HS-5 (cell line): ENCODE measurements around the gene CAD.
"Not testable (repeated sequence)": the region's sequence is repeated elsewhere in the genome, so short reads cannot be mapped to it uniquely, and the experiment has no call there.

ENCODE experiments used
- DNase-seq: peaks from one replicate; pipeline ENCODE4 v3.0.0-alpha.2; 2012; ENCODE audit warnings: low read depth

Gene CAD

GRCh38 chr2:27256855-27257454, 39.8 kb downstream of the CAD start:
- no peak for DNase-seq

DNA sequence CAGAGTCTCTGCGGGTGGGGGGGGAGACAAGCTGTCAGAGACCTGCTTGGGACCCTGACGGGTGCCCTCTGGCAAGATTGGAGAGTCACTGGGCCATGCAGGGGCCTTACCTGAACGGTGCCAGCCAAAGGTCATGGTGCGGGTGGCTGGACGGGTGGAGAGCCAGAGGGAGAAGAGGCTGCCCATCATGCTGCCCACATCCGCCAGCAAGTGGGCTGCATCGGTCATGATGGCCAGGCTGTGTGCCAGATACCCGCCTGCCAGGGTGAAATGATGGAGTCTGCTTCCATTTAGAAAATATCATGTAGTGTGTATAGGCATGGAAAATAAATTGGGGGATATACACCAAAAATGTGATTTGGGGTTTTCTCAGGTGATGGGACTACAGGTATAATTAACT, 40.9 kb downstream of the CAD start:
- DNase-seq: no peak

DNA sequence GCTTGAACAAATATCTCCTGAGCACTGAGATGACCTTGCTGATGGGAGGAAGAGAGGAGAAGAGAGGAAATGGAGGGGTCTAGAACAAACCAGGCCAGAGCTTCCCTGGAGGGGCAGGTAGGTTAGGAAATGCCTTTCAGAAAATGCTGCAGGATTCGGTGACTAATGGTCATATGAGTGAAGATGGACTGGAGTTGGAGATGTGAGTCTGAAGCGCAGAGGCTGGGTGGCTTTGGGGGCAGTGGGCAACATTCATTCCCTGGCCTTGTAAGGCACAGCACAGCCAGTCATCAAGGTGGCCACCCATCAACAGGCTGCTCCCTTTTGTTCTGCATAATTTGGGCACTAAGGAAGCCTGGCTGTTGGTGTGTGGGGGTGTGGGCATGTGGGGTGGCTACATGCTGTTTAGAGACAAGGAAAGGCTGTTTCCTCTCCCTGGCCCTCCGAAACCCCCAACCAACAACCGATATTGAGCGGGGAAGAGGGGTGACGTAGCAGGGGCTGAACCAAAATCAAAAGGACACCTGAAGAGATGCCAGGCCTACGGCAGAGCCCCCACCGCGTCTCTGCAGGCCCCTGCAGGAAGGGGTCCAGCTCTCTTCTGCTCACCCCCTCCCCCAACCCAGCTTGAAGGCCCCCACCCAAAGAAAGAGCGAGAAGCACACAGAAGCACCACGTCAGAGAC, 44.2 kb downstream of the CAD start:
- no peak for DNase-seq

GRCh38 chr2:27261926-27262298, 44.7 kb downstream of the CAD start:
- DNase-seq: no peak

DNA sequence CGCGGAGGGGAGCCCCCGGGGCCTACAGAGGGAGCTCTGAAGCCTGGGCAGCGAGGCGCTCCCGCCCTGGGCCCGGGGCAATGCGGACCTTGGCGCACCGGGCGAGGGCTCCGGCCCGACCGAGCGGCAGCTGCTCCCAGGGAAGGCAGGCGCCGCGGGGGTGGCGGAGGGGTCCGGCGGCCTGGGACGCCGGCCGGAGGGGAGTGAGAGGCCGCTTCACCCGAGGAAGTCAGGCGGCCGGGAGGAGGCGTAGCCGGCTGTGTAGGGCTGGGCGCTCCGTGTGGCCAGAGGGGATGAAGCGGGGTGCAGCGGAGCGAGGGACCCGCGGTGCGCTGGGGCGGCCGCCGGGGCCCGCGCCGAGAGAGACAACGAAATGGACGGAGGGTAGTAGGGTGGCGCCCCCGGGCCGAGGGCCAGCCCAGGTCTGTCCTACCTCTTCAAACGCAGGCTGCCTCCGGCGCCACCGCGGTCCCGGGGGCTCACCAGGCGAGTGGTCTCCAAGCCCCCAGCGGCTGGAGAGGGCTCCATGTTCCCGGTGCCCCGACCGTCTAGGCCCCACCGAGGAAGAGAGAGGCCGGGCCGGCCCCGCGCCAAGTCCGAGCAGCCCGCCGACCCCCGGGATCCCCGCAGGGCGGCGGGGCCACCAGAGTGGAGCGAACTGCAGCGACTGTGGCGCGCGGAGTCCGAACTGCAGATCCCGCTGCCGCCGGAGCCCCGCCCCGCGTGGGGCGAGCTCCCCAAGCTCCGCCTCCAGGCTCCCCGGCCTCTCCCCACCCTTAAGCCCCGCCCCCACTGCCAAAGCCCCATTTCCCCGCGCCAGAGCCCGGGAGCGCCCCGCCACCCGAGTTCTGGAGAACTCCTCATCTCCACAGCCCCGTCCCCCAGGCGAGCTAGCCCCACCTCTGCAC, 45.5 kb downstream of the CAD start, which contains the start of gene SLC30A3:
Gene SLC30A3, minus strand, starts transcription at position 669 of the 908 bp plus-strand sequence. Its CDS starts 141 bp downstream, at position 528.
- DNase-seq: no peak

DNA sequence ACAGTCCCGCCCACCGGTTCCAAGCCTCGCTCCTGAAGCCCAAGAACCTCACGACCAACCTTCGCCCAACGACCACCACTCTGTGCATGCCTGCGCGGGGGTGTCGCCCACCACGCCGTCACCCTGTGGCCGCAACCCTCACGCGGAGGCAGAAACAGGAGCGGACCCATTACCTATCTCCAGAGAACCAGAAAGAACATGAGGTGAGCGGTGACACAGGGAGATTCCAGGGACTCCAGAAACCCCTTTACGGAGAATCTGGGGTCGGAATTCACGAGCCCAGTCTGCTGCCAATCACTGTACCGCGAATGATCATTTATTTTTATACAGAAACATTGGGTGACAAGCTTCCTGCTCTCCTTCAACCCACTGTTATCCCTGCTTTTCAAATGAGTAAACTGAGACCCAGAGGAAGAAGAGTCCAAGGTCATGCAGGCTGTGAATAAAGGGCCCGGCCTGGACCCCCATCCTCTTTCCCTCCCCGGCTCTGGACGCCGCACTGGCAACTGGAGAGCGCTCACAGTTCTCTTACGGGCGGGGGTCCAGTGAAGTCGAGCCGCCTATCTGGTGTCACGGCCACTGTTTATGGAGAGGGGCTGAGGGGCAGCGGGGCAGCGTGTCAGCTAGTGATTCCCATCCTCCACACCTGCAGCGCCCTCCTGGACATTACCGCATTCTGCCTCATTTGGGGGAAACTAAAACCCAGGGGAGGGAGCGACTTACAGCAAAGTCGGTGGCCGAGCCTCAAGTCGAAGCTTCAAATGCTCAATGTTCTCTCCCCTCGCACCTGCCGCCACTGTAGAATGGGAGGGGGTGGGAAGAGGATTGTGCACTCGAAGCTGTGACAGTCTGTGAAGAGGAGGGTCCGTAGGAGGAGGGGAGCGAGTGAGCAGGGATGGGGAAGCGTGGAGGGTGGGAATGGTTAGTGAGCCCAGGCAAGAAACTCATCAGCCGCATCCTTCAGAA, 46.4 kb downstream of the CAD start:
- DNase-seq: no peak

DNA sequence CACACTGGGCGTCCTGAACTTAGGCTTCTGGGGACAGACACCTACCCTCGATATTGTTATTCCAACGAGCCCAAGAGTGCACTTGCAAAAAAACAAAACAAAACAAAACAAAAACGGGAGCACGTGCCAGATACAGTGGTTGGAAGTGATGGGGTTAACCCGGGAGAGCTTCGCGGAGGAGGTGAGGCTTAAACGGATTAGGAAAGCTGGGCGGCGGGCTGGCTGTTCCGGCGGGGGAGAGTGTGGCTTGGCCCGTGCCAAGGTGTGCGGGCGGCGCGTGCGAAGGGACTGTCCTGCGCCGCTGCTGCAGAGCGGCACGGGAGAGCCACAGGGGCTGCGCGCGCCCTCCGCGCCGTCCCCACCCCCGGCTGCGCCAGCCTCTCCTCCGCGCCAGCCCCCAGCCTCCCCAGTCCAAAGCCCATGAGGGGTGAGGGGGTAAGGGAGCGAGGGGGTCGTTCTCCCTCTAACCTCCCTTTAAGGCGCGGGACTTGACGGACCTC, 47.1 kb downstream of the CAD start:
- no peak for DNase-seq

GRCh38 chr2:27264753-27265535, 47.8 kb downstream of the CAD start:
- no peak for DNase-seq

DNA sequence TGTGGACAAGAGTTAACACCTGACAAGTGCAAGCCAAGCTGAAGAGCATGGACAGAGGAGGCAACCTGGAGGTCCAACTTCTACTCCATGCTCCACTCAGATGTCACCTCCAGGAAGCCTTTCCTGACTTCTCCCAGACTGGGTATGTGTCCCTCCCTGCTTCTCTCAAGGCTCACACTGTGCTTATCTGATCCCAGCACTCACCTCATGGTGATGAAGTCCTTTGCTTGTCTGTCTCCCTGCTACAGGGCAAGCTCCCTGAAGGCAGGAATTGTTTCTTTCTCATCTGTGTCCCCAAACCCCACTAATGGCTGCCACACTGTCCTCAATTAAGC, 48.3 kb downstream of the CAD start:
- DNase-seq: no peak

DNA sequence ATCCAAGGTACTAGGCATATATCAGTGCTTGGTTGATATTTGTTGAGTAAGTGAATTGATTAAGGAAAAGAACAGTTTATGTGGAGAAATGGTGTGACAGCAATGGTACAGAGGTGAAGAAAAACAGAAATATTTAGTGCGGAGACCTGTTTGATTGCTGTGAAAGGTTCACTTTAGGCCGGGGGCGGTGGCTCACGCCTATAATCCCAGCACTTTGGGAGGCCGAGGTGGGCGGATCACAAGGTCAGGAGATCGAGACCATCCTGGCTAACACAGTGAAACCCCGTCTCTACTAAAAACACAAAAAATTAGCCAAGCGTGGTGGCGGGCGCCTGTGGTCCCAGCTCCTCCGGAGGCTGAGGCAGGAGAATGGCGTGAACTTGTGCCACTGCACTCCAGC, 51.1 kb downstream of the CAD start:
- DNase-seq: not testable (repeated sequence)

- DNase-seq: no peak
Observed at GRCh38 chr2:27270131-27270530, 53.0 kb downstream of the CAD start.

DNA sequence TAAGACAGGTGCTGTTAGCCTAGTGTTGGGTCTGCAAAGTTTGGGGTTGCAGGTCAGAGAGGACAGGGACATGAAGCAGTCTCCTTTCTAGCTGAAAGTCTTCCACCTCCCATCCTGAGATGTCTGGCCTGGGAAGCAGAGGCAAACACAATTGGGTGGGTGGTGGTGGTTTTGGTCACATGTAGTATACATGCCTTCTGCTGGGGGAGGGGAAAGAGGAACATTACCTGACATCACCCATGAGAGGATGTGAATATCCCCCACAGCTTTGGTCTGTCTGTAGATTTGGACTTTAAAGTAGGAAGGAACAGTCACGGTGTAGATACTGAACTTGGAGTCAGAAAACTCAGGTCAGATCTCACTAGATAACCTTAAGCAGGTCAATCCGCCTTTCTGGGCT, 53.5 kb downstream of the CAD start:
- no peak for DNase-seq

- DNase-seq: no peak
Observed at GRCh38 chr2:27271631-27272340, 54.6 kb downstream of the CAD start.

- DNase-seq: not testable (repeated sequence)
Observed at GRCh38 chr2:27272537-27273522, 55.7 kb downstream of the CAD start.

- DNase-seq: no peak
Observed at GRCh38 chr2:27275211-27276150, 58.3 kb downstream of the CAD start, which contains the start of gene DNAJC5G. Gene DNAJC5G (plus strand): TSS chr2:27275433. CDS start chr2:27276729, 1,296 bp downstream.

DNA sequence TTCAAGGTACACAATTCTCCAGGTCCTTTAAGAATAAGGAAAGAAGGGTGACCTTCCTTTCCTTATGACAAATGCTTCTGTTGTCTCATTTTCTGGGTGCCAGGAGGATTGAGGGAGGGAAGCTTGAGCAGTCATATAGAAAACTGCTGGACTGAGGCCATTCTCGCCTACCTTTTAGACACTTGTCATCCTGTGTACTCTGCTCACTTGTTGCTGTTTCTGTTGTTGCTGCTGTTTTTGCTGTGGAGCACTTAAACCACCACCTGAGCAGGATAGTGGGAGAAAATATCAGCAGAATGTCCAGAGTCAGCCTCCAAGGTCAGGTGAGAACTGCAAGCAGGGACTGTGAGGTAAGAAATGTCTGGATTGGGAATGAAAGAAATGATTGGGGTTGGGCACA, 60.8 kb downstream of the CAD start:
- no peak for DNase-seq

DNA sequence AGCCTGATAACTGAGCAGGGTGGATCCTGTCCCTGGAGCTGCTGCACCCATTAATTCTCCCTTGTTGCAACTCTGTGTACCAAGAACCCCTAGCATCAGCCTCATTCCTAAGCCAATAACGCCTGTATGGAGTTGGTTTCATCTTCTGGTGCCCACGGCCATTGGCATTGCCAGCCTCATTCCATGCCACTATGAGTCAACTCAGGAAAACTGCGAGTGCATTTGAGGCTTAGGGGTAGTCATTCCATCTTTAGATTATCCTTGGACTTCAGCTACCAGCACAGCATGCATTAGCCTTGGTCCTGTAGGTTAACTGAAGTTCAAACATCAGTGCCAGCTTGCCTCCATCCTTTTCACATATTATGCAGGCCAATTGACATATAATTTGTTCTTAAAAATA, 63.7 kb downstream of the CAD start:
- DNase-seq: no peak

- DNase-seq: no peak
Observed at GRCh38 chr2:27281442-27281841, 64.3 kb downstream of the CAD start.
